Suprapubic skin (tissue), 3 donors: ENCODE data around the gene RAB44.

Experiments
- CTCF ChIP-seq, 2 donors: fragments of 200-600 bp in 1 of 2; fragments of 450-650 bp in 1 of 2; sonication (generic) in 1 of 2; IDR thresholded peaks; one replicate each; pipeline ENCODE4 v1.5.1; 2016 to 2019; ENCODE audit warnings: antibody characterized with exemption in 2 of 2, mild to moderate bottlenecking in 1 of 2, moderate library complexity in 1 of 2
- EP300 ChIP-seq: sonication (generic); formaldehyde crosslinking; IDR thresholded peaks from one replicate; pipeline ENCODE4 v1.6.1; 2017; ENCODE audit warnings: antibody characterized with exemption
- POLR2A ChIP-seq, 2 donors: fragments of 450-650 bp; IDR thresholded peaks; one replicate each; pipeline ENCODE4 v1.6.1; 2017; ENCODE audit warnings: antibody characterized with exemption in 2 of 2, mild to moderate bottlenecking in 2 of 2, moderate library complexity in 2 of 2

GRCh38 chr6:36740818-36741179 is 43.2 kb downstream of the RAB44 start:
- TF ChIP-seq CTCF (IDR thresholded peaks at IDR 0.05) (no peak), POLR2A (IDR thresholded peaks at IDR 0.05) (no peak), EP300 (no peak)
